Heart left ventricle (tissue), 16 donors: ENCODE measurements around the gene MTPN. TPM values are rescaled to one million over a fixed set of nuclear protein-coding genes. Genes with fewer than 3 reads are reported as not detected.

Experiments
- ATAC-seq, 4 donors: fragments of 200-7000 bp; cut with Tn5 transposase; one replicate each; pipeline ENCODE4 v1.9.1; 2020 to 2022; ENCODE audit warnings: moderate library complexity in 4 of 4, mild to moderate bottlenecking in 3 of 4, moderate number of reproducible peaks in 1 of 4
- DNase-seq, 5 donors: peaks; one replicate each; pipeline ENCODE4 v3.0.0-alpha.2; 2020
- H3K27ac ChIP-seq, 12 donors: fragments of 200-600 bp; sonication (generic) in 4 of 12; one replicate each; pipeline versions ENCODE4 v1.5.0 to v1.8.0; 2016 to 2022; ENCODE audit warnings: mild to moderate bottlenecking in 2 of 12
- H3K27me3 ChIP-seq, 9 donors: fragments of 200-600 bp; sonication (generic) in 2 of 9; one replicate each; pipeline versions ENCODE4 v1.5.1 to v1.8.0; 2016 to 2022; ENCODE audit warnings: mild to moderate bottlenecking in 3 of 9
- H3K36me3 ChIP-seq, 9 donors: fragments of 200-600 bp; sonication (generic) in 2 of 9; one replicate each; pipeline versions ENCODE4 v1.5.0 to v1.8.0; 2018 to 2022; ENCODE audit warnings: mild to moderate bottlenecking in 2 of 9
- H3K4me1 ChIP-seq, 12 donors: fragments of 200-600 bp; sonication (generic) in 4 of 12; one replicate each; pipeline versions ENCODE4 v1.5.0 to v1.8.0; 2016 to 2022; ENCODE audit warnings: mild to moderate bottlenecking in 3 of 12
- H3K4me3 ChIP-seq, 12 donors: fragments of 200-600 bp; sonication (generic) in 4 of 12; one replicate each; pipeline versions ENCODE4 v1.5.0 to v1.8.0; 2017 to 2022; ENCODE audit warnings: mild to moderate bottlenecking in 9 of 12, moderate library complexity in 4 of 12
- H3K9me3 ChIP-seq, 12 donors: fragments of 200-600 bp; sonication (generic) in 4 of 12; one replicate each; pipeline versions ENCODE4 v1.5.0 to v1.8.0; 2016 to 2022; ENCODE audit warnings: mild to moderate bottlenecking in 1 of 12
- CTCF ChIP-seq, 12 donors: fragments of 200-600 bp; sonication (generic) in 4 of 12; IDR thresholded peaks; one replicate each; pipeline versions ENCODE4 v1.5.0 to v1.8.0; 2018 to 2022; ENCODE audit warnings: antibody characterized with exemption in 12 of 12, mild to moderate bottlenecking in 5 of 12
- POLR2A ChIP-seq, 2 donors: fragments of 450-650 bp; IDR thresholded peaks; one replicate each; pipeline ENCODE4 v1.6.1; 2017; ENCODE audit warnings: antibody characterized with exemption in 2 of 2, mild to moderate bottlenecking in 2 of 2, moderate library complexity in 2 of 2
- WGBS, 4 donors: extraction: QIAGEN DNeasy Blood & Tissue Kit in 2 of 4; methylation state at CpG; one replicate each; pipeline versions ENCODE4 v1.1.5 to v1.1.7; 2013 to 2018; 5-methylcytosine and 5-hydroxymethylcytosine counted together
- intact Hi-C, 10 donors: fragments of 100-400 bp; cut with DNase I; formaldehyde crosslinking; loops; one replicate each; pipeline versions ENCODE4 v1.11.1 to v1.14.2; 2022
- polyA plus RNA-seq, 2 donors: library from polyadenylated mRNA; stranded (reverse); fragments of 200-250 nt; gene quantifications; one replicate each; pipeline ENCODE4 v1.2.3, GENCODE V29; 2013
- total RNA-seq, 9 donors: library from RNA; depleted of rRNA in 2 of 9; stranded (reverse); fragments of >200 nt in 2 of 9; fragmentation: NEBNext Ultra II Directional in 3 of 9; extraction: Animal tissue kit (Norgen Biotek cat#: 25700) in 3 of 9; gene quantifications; one replicate each; pipeline versions ENCODE4 v1.1.0 to v1.2.4, GENCODE V29; 2016 to 2023
- donor health status: ischemic (EF 13 %, LVEDD 7.1; RV severe dilation, severe dysfunction).
- donor health status: healthy with polysubstance abuse.
- donor health status: DM: no; HTN: yes; CAD: no.
- donor health status: DM: no; HTN: no; CAD: no.
- donor health status: ischemic (EF 25% LVEDD 6.9; RV normal size, moderate dysfunction).
- donor health status: ischemic (EF 25% LVEDD 5.7; RV mildly dilated, moderate dysfunction).
- donor health status: healthy.
- donor health status: DM: yes; HTN: yes; CAD: no.
- donor health status: ischemic (EF 35%, LVEDD 5.7; RV mildly dilated, moderate dysfunction).
- donor health status: nonischemic (EF 11% LVEDD 7.7; RV severe dilation, severe dysfunction).
- donor health status: DM: yes; HTN: yes; CAD: no.
- donor health status: PGD.
- donor health status: ischemic (EF 29% LVEDD 5.4; RV normal size, mild dysfunction).
- donor health status: nonischemic (EF 23%, LVEDD 6.1; RV moderate dilation, normal function).

MTPN gene
- total and polyA plus RNA-seq, 11 donors, result 22.1 to 130 (median 90.4) TPM

GRCh38 chr7:136020556-136020955 lies 43.4 kb upstream of the MTPN start:
- H3K36me3 ChIP-seq, result no peaks in the 10 kb centered on the region
- intact Hi-C loops, result no loop called here
- H3K4me3 ChIP-seq, result no peak overlapping the region
- no peaks in the 10 kb centered on the region for H3K9me3 ChIP-seq
- DNase-seq (no peak), ATAC-seq (no peak)
- no peaks in the 10 kb centered on the region for H3K27me3 ChIP-seq
- no peak overlapping the region for H3K27ac ChIP-seq
- WGBS, 4 donors, result 68 to 93% (median 89%) methylated on average over 1 of the region's 1 CpG
- no peaks in the 10 kb centered on the region for H3K4me1 ChIP-seq
- TF ChIP-seq CTCF (IDR thresholded peaks at IDR 0.05) (no peak), POLR2A (IDR thresholded peaks at IDR 0.05) (no peak)

DNA sequence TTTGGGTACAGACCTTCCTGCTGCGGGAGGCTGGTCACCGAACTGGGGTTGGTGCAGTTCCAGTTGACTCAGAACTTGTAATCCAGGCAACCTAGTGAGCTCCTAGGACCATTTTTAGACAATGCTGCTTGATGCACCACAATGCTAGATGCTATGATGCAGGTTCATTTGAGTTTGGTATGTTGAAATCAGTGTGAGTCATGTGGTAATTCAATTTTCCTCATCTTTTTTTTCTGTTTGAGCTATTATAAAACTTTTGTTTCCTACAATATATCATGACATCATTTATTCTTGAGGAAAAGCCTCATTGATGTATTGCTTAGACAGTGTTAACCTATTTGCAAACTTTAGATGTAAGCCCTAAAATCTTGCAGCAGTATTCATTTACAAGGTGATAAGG lies 40.9 kb upstream of the MTPN start:
- intact Hi-C loops, result no loop called here
- Histone ChIP-seq H3K36me3 (no peaks in the 10 kb centered on the region), H3K9me3 (no peaks in the 10 kb centered on the region), H3K27me3 (no peaks in the 10 kb centered on the region), H3K27ac (no peak overlapping the region), H3K4me1 (no peaks in the 10 kb centered on the region), H3K4me3 (no peak overlapping the region)
- no peak for DNase-seq
- ATAC-seq, result no peak
- no peak for TF ChIP-seq POLR2A (IDR thresholded peaks at IDR 0.05)
- no peak for TF ChIP-seq CTCF (IDR thresholded peaks at IDR 0.05)
- WGBS, 4 donors, result 87 to 97% (median 94%) methylated on average over 2 of the region's 2 CpGs

- no peak for ATAC-seq
- 80 to 85% (median 83%) methylated on average over 5 of the region's 5 CpGs for WGBS, 4 donors
- no peaks in the 10 kb centered on the region for H3K9me3 ChIP-seq
- H3K4me3 ChIP-seq, result no peak overlapping the region
- no peaks in the 10 kb centered on the region for H3K4me1 ChIP-seq
- TF ChIP-seq CTCF (IDR thresholded peaks at IDR 0.05) (no peak), POLR2A (IDR thresholded peaks at IDR 0.05) (no peak)
- H3K27ac ChIP-seq, result no peak overlapping the region
- no peaks in the 10 kb centered on the region for H3K36me3 ChIP-seq
- intact Hi-C loops, result no loop called here
- no peak for DNase-seq
- H3K27me3 ChIP-seq, result no peaks in the 10 kb centered on the region
Observed at GRCh38 chr7:136016649-136017395, 39.7 kb upstream of the MTPN start.

DNA sequence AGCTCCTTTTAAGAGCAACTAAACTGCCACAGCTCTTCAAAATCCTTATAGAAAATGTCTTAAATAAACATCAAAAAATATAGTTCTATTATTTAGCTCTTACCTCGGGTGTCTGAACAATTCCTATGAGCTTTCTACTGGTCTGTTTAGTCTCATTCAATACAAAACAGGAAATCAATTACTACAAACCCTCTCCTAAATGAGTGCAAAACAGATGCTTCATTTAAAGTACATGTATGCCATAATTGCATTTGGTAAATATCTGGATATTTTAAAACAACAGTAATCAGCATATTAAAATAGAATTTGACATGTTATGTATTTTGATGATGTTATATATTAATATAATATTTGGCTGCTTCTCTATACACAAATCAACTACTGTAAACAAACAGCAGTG lies 38.5 kb upstream of the MTPN start:
- WGBS, 4 donors, result 39 to 57% (median 42%) methylated on average over 1 of the region's 1 CpG
- DNase-seq (no peak), ATAC-seq (no peak)
- H3K9me3 ChIP-seq, result no peaks in the 10 kb centered on the region
- H3K36me3 ChIP-seq, result no peaks in the 10 kb centered on the region
- no peak overlapping the region for H3K4me3 ChIP-seq
- intact Hi-C loops, result no loop called here
- no peak for TF ChIP-seq POLR2A (IDR thresholded peaks at IDR 0.05)
- TF ChIP-seq CTCF (IDR thresholded peaks at IDR 0.05), result no peak
- no peaks in the 10 kb centered on the region for H3K4me1 ChIP-seq
- no peaks in the 10 kb centered on the region for H3K27me3 ChIP-seq
- H3K27ac ChIP-seq, result no peak overlapping the region
